ENCODE data around the gene PBX3. TPM values are rescaled to one million over a fixed set of nuclear protein-coding genes. Genes with fewer than 3 reads are reported as not detected.

The PBX3 gene
- total and polyA plus RNA-seq, 2 of the 13 experiments (the other 11 are each of a cell fraction or from before 2014, with no cell fraction given): 6.0 to 11.2 TPM

DNA sequence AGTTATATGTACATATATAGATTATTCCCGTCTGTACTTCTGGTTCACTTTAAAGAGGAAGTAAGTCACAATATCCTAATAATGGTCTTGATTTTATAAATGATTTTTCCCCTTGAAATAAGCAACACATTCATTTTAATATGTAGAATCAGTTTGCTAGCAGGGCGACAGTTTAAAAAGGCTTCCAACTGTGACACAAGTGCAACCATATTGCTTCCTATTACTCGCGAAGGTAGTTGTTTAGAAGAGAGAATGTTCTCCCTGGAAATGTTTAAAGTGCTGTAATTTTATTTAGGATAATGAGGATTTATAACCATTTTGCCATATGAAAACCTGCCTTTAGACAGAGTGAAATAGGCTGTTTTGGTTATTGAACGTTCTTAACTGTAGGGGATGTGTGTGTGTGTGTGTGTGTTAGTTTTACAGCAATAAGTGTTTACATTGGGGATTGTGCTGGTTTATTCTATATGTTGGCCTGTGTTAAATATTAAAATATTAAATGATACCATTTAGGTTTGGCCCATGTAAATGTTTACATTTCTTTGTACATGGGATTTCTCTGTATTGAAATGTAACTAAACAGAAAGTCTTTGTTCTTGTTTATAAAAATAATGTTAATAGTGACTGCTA, 138.3 kb downstream of the PBX3 start:
- FAIRE-seq: no peak
- CTCF ChIA-PET (ENCODE audit: low intra/inter-chr PET ratio, low total read pairs): no interaction called here

More for the DNA sequence above, 138.3 kb downstream of the PBX3 start:
- H3K4me1 ChIP-seq (ENCODE audit: insufficient read depth, low read length): peaks cover 36% of the 10 kb centered on the region
- DNase-seq (ENCODE audit: low spot score) (no peak), ATAC-seq (no peak)
- BruUV-seq (replicated peaks): no TSS peak
- POLR2A ChIA-PET: no interaction called here
- no peak overlapping the region for H3K27ac ChIP-seq (ENCODE audit: extremely low read length, insufficient read depth, low read length)
- no peak overlapping the region for H3K9ac ChIP-seq (ENCODE audit: insufficient read depth, low read depth, low read length)
- TF ChIP-seq PPARG (CRISPR knock-in tag; conservative IDR thresholded peaks at IDR 0.05) (no peak), HCFC1 (IDR thresholded peaks at IDR 0.05; ENCODE audit: low read depth, low read length) (no peak), SMAD9 (CRISPR knock-in tag; IDR thresholded peaks at IDR 0.05) (no peak), ZNF839 (CRISPR knock-in tag; IDR thresholded peaks at IDR 0.05; ENCODE audit: borderline replicate concordance) (no peak), RXRA (CRISPR knock-in tag; IDR thresholded peaks at IDR 0.05) (no peak), PAX8 (CRISPR knock-in tag; IDR thresholded peaks at IDR 0.05; ENCODE audit: borderline replicate concordance) (no peak)
- TF ChIP-seq, protein P1, sequence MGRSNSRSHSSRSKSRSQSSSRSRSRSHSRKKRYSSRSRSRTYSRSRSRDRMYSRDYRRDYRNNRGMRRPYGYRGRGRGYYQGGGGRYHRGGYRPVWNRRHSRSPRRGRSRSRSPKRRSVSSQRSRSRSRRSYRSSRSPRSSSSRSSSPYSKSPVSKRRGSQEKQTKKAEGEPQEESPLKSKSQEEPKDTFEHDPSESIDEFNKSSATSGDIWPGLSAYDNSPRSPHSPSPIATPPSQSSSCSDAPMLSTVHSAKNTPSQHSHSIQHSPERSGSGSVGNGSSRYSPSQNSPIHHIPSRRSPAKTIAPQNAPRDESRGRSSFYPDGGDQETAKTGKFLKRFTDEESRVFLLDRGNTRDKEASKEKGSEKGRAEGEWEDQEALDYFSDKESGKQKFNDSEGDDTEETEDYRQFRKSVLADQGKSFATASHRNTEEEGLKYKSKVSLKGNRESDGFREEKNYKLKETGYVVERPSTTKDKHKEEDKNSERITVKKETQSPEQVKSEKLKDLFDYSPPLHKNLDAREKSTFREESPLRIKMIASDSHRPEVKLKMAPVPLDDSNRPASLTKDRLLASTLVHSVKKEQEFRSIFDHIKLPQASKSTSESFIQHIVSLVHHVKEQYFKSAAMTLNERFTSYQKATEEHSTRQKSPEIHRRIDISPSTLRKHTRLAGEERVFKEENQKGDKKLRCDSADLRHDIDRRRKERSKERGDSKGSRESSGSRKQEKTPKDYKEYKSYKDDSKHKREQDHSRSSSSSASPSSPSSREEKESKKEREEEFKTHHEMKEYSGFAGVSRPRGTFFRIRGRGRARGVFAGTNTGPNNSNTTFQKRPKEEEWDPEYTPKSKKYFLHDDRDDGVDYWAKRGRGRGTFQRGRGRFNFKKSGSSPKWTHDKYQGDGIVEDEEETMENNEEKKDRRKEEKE (IDR thresholded peaks at IDR 0.05): no peak
- no peaks in the 10 kb centered on the region for H3K9me3 ChIP-seq (ENCODE audit: low read length)
- H3K4me2 ChIP-seq (ENCODE audit: low read depth, low read length): no peak overlapping the region
- intact Hi-C loops (cut with micrococcal nuclease; ENCODE audit: unreplicated experiment) (loop anchor here (5.0 kb wide), 1 partner anchor 138 kb away; the partner anchor contains the start of gene PBX3), in situ Hi-C loops (cut with HindIII; ENCODE audit: extremely low pct_ligation_motif_present, low pct_unique_long_range_greater_than_20kb) (no loop called here)
- H3K36me3 ChIP-seq (replicated peaks in 1 of 2; ENCODE audit: control insufficient read depth in 1 of 2, insufficient read depth in 2 of 2, low read length in 2 of 2): no peaks in the 10 kb centered on the region
- no peaks in the 10 kb centered on the region for H4K20me1 ChIP-seq (ENCODE audit: insufficient read depth, low read length)
- WGBS (ENCODE audit: low lambda C conversion rate): 79% methylated on average over 5 of the region's 5 CpGs
- no peak overlapping the region for H3K4me3 ChIP-seq (replicated peaks in 1 of 3; ENCODE audit: insufficient read depth in 1 of 3, low read depth in 2 of 3, low read length in 3 of 3)
- no peak overlapping the region for H2AFZ ChIP-seq (ENCODE audit: low read length)
- no peaks in the 10 kb centered on the region for H3K27me3 ChIP-seq (ENCODE audit: control insufficient read depth in 1 of 2, insufficient read depth in 2 of 2, low read length in 2 of 2)
- H3K79me2 ChIP-seq (ENCODE audit: insufficient read depth, low read length): no peaks in the 10 kb centered on the region

Data from HepG2 (cell line).